ENCODE data around the gene GJB3. TPM values are rescaled to one million over a fixed set of nuclear protein-coding genes. Genes with fewer than 3 reads are reported as not detected.

GJB3 gene
- total RNA-seq, 4 donors from 2014 or later = 0.22 to 0.63 TPM; not detected in 2

GRCh38 chr1:34754964-34755637, 25.9 kb upstream of the GJB3 start, which contains the start of gene GJB5:
Gene GJB5 (plus strand): TSS chr1:34755047. CDS start chr1:34757331, 2,284 bp downstream.
- no peaks in the 10 kb centered on the region for H3K4me1 ChIP-seq
- no peak within 1 kb of the TSS for H3K27ac ChIP-seq
- 43 to 62% methylated on average over 6 to 12 of the region's 13 CpGs for WGBS, 2 donors
- H3K36me3 ChIP-seq = no peaks in the 10 kb centered on the region
- DNase-seq (ENCODE audit: low spot score in 2 of 2) = no peak
- no peak within 1 kb of the TSS for H3K4me3 ChIP-seq
- H3K27me3 ChIP-seq = no peaks in the 10 kb centered on the region
- no peaks in the 10 kb centered on the region for H3K9me3 ChIP-seq
- TF ChIP-seq EP300 (IDR thresholded peaks at IDR 0.05) = no peak
- TF ChIP-seq POLR2A (IDR thresholded peaks at IDR 0.05) = no peak
- TF ChIP-seq CTCF (IDR thresholded peaks at IDR 0.05) = no peak

- H3K27ac ChIP-seq = no peak overlapping the region
- DNase-seq (ENCODE audit: low spot score in 2 of 2) = no peak
- WGBS, 2 donors = 86 to 90% methylated on average over 6 of the region's 6 CpGs
These were observed 25.1 kb upstream of the GJB3 start for GRCh38 chr1:34755961-34756360.

GRCh38 chr1:34757386-34757785, 23.6 kb upstream of the GJB3 start:
- TF ChIP-seq POLR2A (IDR thresholded peaks at IDR 0.05) (no peak), CTCF (IDR thresholded peaks at IDR 0.05) (no peak), EP300 (IDR thresholded peaks at IDR 0.05) (no peak)
- DNase-seq (ENCODE audit: low spot score in 2 of 2) = no peak
- H3K27ac ChIP-seq = no peak overlapping the region
- H3K9me3 ChIP-seq = no peaks in the 10 kb centered on the region
- no peaks in the 10 kb centered on the region for H3K4me1 ChIP-seq
- 90 to 93% methylated on average over 21 of the region's 21 CpGs for WGBS, 2 donors
- H3K36me3 ChIP-seq = no peaks in the 10 kb centered on the region
- no peaks in the 10 kb centered on the region for H3K27me3 ChIP-seq
- H3K4me3 ChIP-seq = no peak overlapping the region

More at GRCh38 chr1:34755961-34756360, 25.1 kb upstream of the GJB3 start:
- Histone ChIP-seq H3K4me3 (no peak overlapping the region), H3K36me3 (no peaks in the 10 kb centered on the region), H3K4me1 (no peaks in the 10 kb centered on the region), H3K9me3 (no peaks in the 10 kb centered on the region), H3K27me3 (no peaks in the 10 kb centered on the region)
- TF ChIP-seq POLR2A (IDR thresholded peaks at IDR 0.05) = no peak
- no peak for TF ChIP-seq CTCF (IDR thresholded peaks at IDR 0.05)
- TF ChIP-seq EP300 (IDR thresholded peaks at IDR 0.05) = no peak

GRCh38 chr1:34758751-34759150, 22.3 kb upstream of the GJB3 start:
- Histone ChIP-seq H3K4me3 (no peak overlapping the region), H3K27ac (no peak overlapping the region), H3K9me3 (no peaks in the 10 kb centered on the region), H3K4me1 (no peaks in the 10 kb centered on the region), H3K27me3 (no peaks in the 10 kb centered on the region), H3K36me3 (no peaks in the 10 kb centered on the region)
- TF ChIP-seq CTCF (IDR thresholded peaks at IDR 0.05) = no peak
- no peak for TF ChIP-seq EP300 (IDR thresholded peaks at IDR 0.05)
- TF ChIP-seq POLR2A (IDR thresholded peaks at IDR 0.05) = no peak
- 64 to 67% methylated on average over 4 of the region's 4 CpGs for WGBS, 2 donors
- DNase-seq (ENCODE audit: low spot score in 2 of 2) = no peak

GRCh38 chr1:34759503-34760357, 21.3 kb upstream of the GJB3 start, which contains the start of gene GJB4:
Gene GJB4 (plus strand): TSS chr1:34759740. CDS start chr1:34761255, 1,515 bp downstream.
- H3K9me3 ChIP-seq = peaks cover 0 to under 1% (median 0%) of the 10 kb centered on the region in 4 donors
- no peak for DNase-seq (ENCODE audit: low spot score in 2 of 2)
- WGBS, 2 donors = 45 to 56% methylated on average over 10 of the region's 10 CpGs
- no peaks in the 10 kb centered on the region for H3K27me3 ChIP-seq
- H3K4me3 ChIP-seq = no peak within 1 kb of the TSS
- no peak for TF ChIP-seq CTCF (IDR thresholded peaks at IDR 0.05)
- TF ChIP-seq POLR2A (IDR thresholded peaks at IDR 0.05) = no peak
- TF ChIP-seq EP300 (IDR thresholded peaks at IDR 0.05) = no peak
- H3K4me1 ChIP-seq = no peaks in the 10 kb centered on the region
- no peaks in the 10 kb centered on the region for H3K36me3 ChIP-seq
- H3K27ac ChIP-seq = no peak within 1 kb of the TSS
